Activated CD4-positive, alpha-beta T cell treated with anti-CD3 and anti-CD28 coated beads for 24 hours (primary cell): ENCODE measurements around the gene PXK.

ENCODE experiments used
- DNase-seq, 2 donors: peaks; one replicate each; pipeline ENCODE4 v3.0.0-alpha.2; 2020; ENCODE audit warnings: low read depth in 2 of 2

The PXK gene

GRCh38 chr3:58466899-58467563 lies 134.3 kb downstream of the PXK start:
- DNase-seq: no peak

GRCh38 chr3:58469096-58469495 lies 136.4 kb downstream of the PXK start:
- no peak for DNase-seq

GRCh38 chr3:58470363-58471024 lies 137.8 kb downstream of the PXK start:
- DNase-seq: no peak

GRCh38 chr3:58471025-58471887 lies 138.6 kb downstream of the PXK start:
- no peak for DNase-seq

- no peak for DNase-seq
Measured at GRCh38 chr3:58473275-58473674, 140.6 kb downstream of the PXK start.

GRCh38 chr3:58474348-58474911 lies 141.7 kb downstream of the PXK start:
- DNase-seq: no peak

GRCh38 chr3:58474967-58475578 lies 142.4 kb downstream of the PXK start:
- no peak for DNase-seq
